GM19455 (cell line): ENCODE results near the gene CLSTN1.

Source experiments
- ATAC-seq: cut with Tn5 transposase; IDR thresholded peaks from one replicate; pipeline ENCODE4 v1.9.1; 2021; ENCODE audit not compliant: unreplicated experiment

Gene CLSTN1

GRCh38 chr1:9689011-9689706 lies 134.6 kb downstream of the CLSTN1 start:
- peak; percentile 58 for ATAC-seq

DNA sequence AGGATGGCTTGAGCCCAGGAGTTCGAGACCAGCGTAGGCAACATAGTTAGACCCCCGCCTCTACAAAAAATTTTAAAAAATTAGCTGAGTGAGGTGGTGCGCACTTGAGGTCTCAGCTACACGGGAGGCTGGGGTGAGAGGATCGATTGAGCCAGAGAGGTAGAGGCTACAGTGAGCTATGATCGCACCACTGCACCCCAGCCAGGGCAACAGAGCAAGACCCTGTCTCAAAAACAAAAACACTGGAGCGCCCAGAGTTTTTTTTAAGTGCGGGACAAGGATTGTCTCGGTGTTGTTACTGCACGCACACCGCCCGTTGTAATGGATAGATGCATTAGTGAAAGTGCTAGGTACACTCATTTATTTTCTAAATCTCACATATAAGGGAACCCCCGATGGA lies 135.2 kb downstream of the CLSTN1 start:
- ATAC-seq, result peak; percentile 8

GRCh38 chr1:9687874-9688582 lies 135.7 kb downstream of the CLSTN1 start:
- ATAC-seq, result no peak

GRCh38 chr1:9687120-9687873 lies 136.5 kb downstream of the CLSTN1 start:
- no peak for ATAC-seq

- no peak for ATAC-seq
These were observed 139.0 kb downstream of the CLSTN1 start for GRCh38 chr1:9684801-9685200.

DNA sequence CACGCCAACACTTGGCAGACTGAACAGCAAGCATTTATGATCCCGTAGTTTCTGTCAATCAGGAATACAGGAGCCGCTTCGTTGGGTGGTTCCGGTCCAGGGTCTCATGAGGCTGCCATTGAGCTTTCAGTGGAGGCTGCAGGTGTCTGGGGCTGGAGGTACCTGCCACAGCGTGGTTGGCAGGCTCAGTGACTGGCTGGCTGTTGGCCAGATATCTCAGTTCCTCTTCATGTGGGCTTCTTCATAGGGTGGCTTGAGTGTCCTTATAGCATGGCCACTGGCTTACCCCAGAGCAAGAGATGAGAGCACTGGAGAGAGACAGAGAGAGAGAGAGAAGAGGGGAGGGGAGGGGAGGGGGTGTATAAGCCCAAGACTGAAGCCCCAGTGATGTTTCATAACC lies 142.9 kb downstream of the CLSTN1 start:
- no peak for ATAC-seq

DNA sequence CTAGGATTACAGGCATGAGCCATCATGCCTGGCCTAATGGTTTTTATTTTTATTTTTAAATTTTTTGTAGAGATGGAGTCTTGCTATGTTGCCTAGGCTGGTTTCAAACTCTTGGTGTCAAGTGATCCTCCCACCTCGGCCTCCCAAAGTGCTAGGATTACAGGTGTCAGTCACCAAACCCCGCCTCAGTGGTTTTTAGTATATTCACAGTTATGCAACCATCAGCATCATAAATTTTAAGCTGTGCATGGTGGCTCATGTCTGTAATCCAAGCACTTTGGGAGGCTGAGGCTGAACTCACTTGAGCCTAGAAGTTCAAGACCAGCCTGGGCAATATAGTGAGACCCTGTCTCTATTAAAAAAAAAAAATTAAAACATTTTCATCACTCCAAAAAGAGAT lies 143.7 kb downstream of the CLSTN1 start:
- ATAC-seq, result no peak
